ENCODE measurements around the gene TAB2.

The TAB2 gene

DNA sequence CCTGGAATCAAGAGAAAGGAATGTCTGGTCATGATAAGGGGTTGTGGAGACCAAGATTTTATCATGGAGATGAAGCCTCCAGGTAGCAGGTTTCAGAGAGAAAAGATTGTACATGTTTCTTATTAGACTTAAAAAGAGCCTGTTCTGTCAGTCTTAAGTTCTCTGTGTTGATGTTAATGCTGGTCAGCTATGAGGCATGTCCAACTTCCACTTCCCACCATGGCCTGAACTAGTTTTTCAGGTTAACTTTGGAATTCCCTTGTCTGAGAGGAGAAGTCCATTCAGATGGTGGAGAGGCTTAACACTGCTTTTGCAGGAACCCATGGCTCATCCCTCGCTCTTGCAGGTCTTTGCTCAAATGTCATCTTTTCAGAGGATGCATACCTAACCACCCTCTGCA lies 27.5 kb upstream of the TAB2 start:
- no peaks in the 10 kb centered on the region for H3F3A ChIP-seq (ENCODE audit: control insufficient read depth, insufficient read depth)
- no peaks in the 10 kb centered on the region for H3K9me2 ChIP-seq (replicated peaks; ENCODE audit: control insufficient read depth, low read length)
- H3K79me2 ChIP-seq (ENCODE audit: control insufficient read depth, low read length), result no peaks in the 10 kb centered on the region
- H3K4me2 ChIP-seq (ENCODE audit: low read length), result no peak overlapping the region
- no peaks in the 10 kb centered on the region for H3K36me3 ChIP-seq (ENCODE audit: control insufficient read depth, low read length)
- no peak overlapping the region for H3K4me3 ChIP-seq (ENCODE audit: low read length)
- no peaks in the 10 kb centered on the region for H3K4me1 ChIP-seq (ENCODE audit: control insufficient read depth, low read length)
- H3K27ac ChIP-seq (ENCODE audit: low read depth, low read length), result no peak overlapping the region
- TF ChIP-seq EZH2phosphoT487 (IDR thresholded peaks at IDR 0.05; ENCODE audit: borderline replicate concordance, low read length), result no peak
- TF ChIP-seq, protein P1, sequence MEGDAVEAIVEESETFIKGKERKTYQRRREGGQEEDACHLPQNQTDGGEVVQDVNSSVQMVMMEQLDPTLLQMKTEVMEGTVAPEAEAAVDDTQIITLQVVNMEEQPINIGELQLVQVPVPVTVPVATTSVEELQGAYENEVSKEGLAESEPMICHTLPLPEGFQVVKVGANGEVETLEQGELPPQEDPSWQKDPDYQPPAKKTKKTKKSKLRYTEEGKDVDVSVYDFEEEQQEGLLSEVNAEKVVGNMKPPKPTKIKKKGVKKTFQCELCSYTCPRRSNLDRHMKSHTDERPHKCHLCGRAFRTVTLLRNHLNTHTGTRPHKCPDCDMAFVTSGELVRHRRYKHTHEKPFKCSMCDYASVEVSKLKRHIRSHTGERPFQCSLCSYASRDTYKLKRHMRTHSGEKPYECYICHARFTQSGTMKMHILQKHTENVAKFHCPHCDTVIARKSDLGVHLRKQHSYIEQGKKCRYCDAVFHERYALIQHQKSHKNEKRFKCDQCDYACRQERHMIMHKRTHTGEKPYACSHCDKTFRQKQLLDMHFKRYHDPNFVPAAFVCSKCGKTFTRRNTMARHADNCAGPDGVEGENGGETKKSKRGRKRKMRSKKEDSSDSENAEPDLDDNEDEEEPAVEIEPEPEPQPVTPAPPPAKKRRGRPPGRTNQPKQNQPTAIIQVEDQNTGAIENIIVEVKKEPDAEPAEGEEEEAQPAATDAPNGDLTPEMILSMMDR (IDR thresholded peaks at IDR 0.05; ENCODE audit: low read depth, low read length, poor library complexity, severe bottlenecking), result no peak
- H4K20me1 ChIP-seq (ENCODE audit: control insufficient read depth, insufficient read depth, low read depth, low read length), result no peaks in the 10 kb centered on the region
- peaks cover 11% of the 10 kb centered on the region for H3K27me3 ChIP-seq (ENCODE audit: control insufficient read depth, low read length)
- H3K9me3 ChIP-seq (ENCODE audit: control insufficient read depth, insufficient read depth, low read length), result no peaks in the 10 kb centered on the region

DNA sequence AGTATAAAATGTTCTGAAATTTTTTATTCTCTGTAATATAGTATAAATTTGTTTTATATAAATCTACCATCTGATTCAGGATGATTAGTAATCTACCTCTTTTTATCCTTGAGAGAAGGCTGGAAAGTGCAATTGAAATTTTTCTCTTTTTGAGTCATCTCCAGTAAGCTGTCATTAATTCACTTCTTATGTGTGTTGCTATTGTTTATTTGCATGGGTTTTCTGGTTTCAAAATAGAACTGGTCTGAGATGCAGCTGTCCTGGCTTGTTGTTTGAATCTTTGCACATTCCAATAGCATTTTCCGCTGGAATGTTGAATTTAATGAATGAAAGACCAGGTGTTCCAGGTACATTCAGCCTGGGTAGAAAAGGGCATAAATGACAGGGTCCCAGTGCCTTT lies 24.3 kb upstream of the TAB2 start:
- Histone ChIP-seq H3K4me3 (ENCODE audit: low read length) (no peak overlapping the region), H3K9me2 (replicated peaks; ENCODE audit: control insufficient read depth, low read length) (no peaks in the 10 kb centered on the region), H3K36me3 (ENCODE audit: control insufficient read depth, low read length) (no peaks in the 10 kb centered on the region), H3K27ac (ENCODE audit: low read depth, low read length) (no peak overlapping the region), H3K27me3 (ENCODE audit: control insufficient read depth, low read length) (0 out of 2 replicates have a peak, but pooled peaks cover 6% of the 10 kb centered on the region), H3K9me3 (ENCODE audit: control insufficient read depth, insufficient read depth, low read length) (no peaks in the 10 kb centered on the region), H3F3A (ENCODE audit: control insufficient read depth, insufficient read depth) (no peaks in the 10 kb centered on the region), H3K79me2 (ENCODE audit: control insufficient read depth, low read length) (no peaks in the 10 kb centered on the region), H4K20me1 (ENCODE audit: control insufficient read depth, insufficient read depth, low read depth, low read length) (no peaks in the 10 kb centered on the region), H3K4me1 (ENCODE audit: control insufficient read depth, low read length) (no peaks in the 10 kb centered on the region), H3K4me2 (ENCODE audit: low read length) (no peak overlapping the region)
- TF ChIP-seq EZH2phosphoT487 (IDR thresholded peaks at IDR 0.05; ENCODE audit: borderline replicate concordance, low read length), result no peak
- TF ChIP-seq, protein P1 (IDR thresholded peaks at IDR 0.05; ENCODE audit: low read depth, low read length, poor library complexity, severe bottlenecking), result no peak

DNA sequence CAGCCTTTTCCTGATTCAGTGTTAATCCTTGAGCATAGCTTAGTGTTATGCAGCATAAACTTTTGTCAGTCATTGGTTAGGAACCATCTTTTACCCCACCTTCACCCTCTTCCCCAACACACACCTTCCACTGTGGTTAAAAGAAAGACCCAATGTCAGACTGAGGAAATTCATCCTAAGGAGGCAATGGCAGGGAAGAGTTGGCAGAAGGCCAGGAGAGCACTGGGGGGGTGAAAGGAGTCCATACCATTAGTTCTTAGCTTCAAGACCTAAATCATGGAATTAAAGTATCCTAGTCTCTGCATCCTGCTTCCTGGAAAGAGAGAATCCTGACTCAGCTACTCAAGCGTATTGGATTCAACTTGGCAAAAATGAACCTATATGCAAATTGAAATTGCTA lies 16.9 kb upstream of the TAB2 start:
- H3K27ac ChIP-seq (ENCODE audit: low read depth, low read length), result no peak overlapping the region
- H3K27me3 ChIP-seq (ENCODE audit: control insufficient read depth, low read length), result peaks cover 17% of the 10 kb centered on the region
- no peaks in the 10 kb centered on the region for H3K9me2 ChIP-seq (replicated peaks; ENCODE audit: control insufficient read depth, low read length)
- H3F3A ChIP-seq (ENCODE audit: control insufficient read depth, insufficient read depth), result no peaks in the 10 kb centered on the region
- no peaks in the 10 kb centered on the region for H3K79me2 ChIP-seq (ENCODE audit: control insufficient read depth, low read length)
- H3K4me2 ChIP-seq (ENCODE audit: low read length), result no peak overlapping the region
- no peaks in the 10 kb centered on the region for H3K36me3 ChIP-seq (ENCODE audit: control insufficient read depth, low read length)
- H3K4me3 ChIP-seq (ENCODE audit: low read length), result no peak overlapping the region
- no peak for TF ChIP-seq EZH2phosphoT487 (IDR thresholded peaks at IDR 0.05; ENCODE audit: borderline replicate concordance, low read length)
- TF ChIP-seq, protein P1 (IDR thresholded peaks at IDR 0.05; ENCODE audit: low read depth, low read length, poor library complexity, severe bottlenecking), result no peak
- H4K20me1 ChIP-seq (ENCODE audit: control insufficient read depth, insufficient read depth, low read depth, low read length), result no peaks in the 10 kb centered on the region
- H3K4me1 ChIP-seq (ENCODE audit: control insufficient read depth, low read length), result no peaks in the 10 kb centered on the region
- no peaks in the 10 kb centered on the region for H3K9me3 ChIP-seq (ENCODE audit: control insufficient read depth, insufficient read depth, low read length)

DNA sequence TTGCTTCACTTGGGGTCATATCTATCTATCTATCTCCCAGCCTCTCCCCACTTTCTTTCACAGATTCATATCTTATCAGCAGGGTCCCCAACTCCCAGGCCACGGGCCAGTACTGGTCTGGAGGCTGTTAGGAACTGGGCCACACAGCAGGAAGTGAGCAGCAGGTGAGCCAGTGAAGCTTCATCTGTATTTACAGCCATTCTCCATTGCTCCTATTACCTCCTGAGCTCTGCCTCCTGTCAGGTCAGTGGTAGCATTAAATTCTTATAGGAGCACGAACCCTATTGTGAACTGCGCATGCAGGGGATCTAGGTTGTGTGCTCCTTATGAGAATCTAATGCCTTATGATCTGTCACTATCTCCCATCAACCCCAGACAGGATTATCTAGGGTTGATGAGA lies 14.8 kb upstream of the TAB2 start:
- Histone ChIP-seq H3K9me2 (replicated peaks; ENCODE audit: control insufficient read depth, low read length) (no peaks in the 10 kb centered on the region), H4K20me1 (ENCODE audit: control insufficient read depth, insufficient read depth, low read depth, low read length) (no peaks in the 10 kb centered on the region), H3F3A (ENCODE audit: control insufficient read depth, insufficient read depth) (no peaks in the 10 kb centered on the region), H3K4me1 (ENCODE audit: control insufficient read depth, low read length) (no peaks in the 10 kb centered on the region), H3K36me3 (ENCODE audit: control insufficient read depth, low read length) (no peaks in the 10 kb centered on the region), H3K4me3 (ENCODE audit: low read length) (no peak overlapping the region), H3K9me3 (ENCODE audit: control insufficient read depth, insufficient read depth, low read length) (no peaks in the 10 kb centered on the region), H3K79me2 (ENCODE audit: control insufficient read depth, low read length) (no peaks in the 10 kb centered on the region), H3K27me3 (ENCODE audit: control insufficient read depth, low read length) (peaks cover 22% of the 10 kb centered on the region), H3K4me2 (ENCODE audit: low read length) (no peak overlapping the region), H3K27ac (ENCODE audit: low read depth, low read length) (no peak overlapping the region)
- TF ChIP-seq EZH2phosphoT487 (IDR thresholded peaks at IDR 0.05; ENCODE audit: borderline replicate concordance, low read length), result no peak
- TF ChIP-seq, protein P1 (IDR thresholded peaks at IDR 0.05; ENCODE audit: low read depth, low read length, poor library complexity, severe bottlenecking), result no peak

Data from DOHH2 (cell line).